Hematopoietic multipotent progenitor cell treated with erythropoietin and hydrocortisone succinate and interleukin-3 and kit ligand, for 15 days (in vitro differentiated cells): ENCODE data around the gene SYT14.

ENCODE experiments used
- DNase-seq: peaks from one replicate; pipeline ENCODE4 v3.0.0-alpha.2; 2015; ENCODE audit warnings: low spot score

The SYT14 gene

GRCh38 chr1:210207597-210208450, 269.8 kb downstream of the SYT14 start:
- DNase-seq, result no peak

GRCh38 chr1:210213335-210213734, 275.3 kb downstream of the SYT14 start:
- DNase-seq, result no peak

- DNase-seq, result no peak
Measured at GRCh38 chr1:210214573-210215409, 276.8 kb downstream of the SYT14 start.

GRCh38 chr1:210217482-210217881, 279.5 kb downstream of the SYT14 start:
- DNase-seq, result no peak

- no peak for DNase-seq
Measured at GRCh38 chr1:210218047-210218446, 280.0 kb downstream of the SYT14 start.
